Muscle of back (tissue), 11 donors: ENCODE results near the gene BATF3. TPM values are rescaled to one million over a fixed set of nuclear protein-coding genes. Genes with fewer than 3 reads are reported as not detected.
"Not testable (repeated sequence)": the region's sequence is repeated elsewhere in the genome, so short reads cannot be mapped to it uniquely, and the experiment has no call there.

Source experiments
- DNase-seq, 3 donors: peaks; one replicate each; pipeline versions ENCODE4 v3.0.0 to v3.0.0-alpha.2; 2013
- polyA plus RNA-seq, 10 donors: library from polyadenylated mRNA; unstranded; fragments of 120-200 nt; gene quantifications; one replicate each; pipeline ENCODE4 v1.2.1, GENCODE V29; 2013; ENCODE audit not compliant: insufficient read length in 10 of 10

Gene BATF3
- polyA plus RNA-seq, 10 donors = 0.94 to 2.7 (median 1.6) TPM

DNA sequence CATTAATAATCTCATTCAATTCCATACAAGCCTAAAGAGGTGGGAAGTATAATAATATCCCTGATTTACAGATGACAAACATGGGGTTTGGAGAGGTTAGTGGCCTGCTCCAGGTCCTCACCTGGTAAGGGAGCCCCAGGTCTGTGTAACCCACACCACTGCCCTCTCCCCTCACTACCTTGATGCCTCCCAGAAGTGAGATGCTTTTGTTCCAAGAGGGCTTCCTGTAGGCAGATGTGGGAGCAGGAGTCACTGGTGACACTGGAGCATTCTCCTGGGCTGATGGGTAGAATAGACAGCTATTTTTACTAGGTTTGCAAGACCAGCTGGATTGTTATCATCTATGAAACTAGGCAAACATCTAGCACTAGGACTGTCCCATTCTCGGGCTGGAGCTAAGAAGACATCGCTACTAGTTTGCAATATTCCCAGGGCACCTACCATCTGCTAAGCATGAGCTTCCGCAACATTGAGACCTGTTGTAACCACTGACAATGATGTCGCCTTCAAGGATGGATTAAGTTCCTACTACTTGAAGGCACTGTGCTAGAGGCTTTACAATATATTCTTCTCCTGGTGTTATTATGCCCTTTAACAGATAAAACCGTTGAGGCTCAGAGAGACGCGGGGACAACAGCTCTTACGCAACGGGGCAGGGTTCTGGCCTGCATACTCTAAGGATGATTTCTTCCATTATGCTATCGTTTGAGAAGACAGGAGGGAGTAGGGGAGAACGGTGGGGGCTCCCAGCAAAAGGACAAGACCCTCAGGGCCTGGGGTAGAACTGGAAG lies 35.0 kb downstream of the BATF3 start:
- no peak for DNase-seq

DNA sequence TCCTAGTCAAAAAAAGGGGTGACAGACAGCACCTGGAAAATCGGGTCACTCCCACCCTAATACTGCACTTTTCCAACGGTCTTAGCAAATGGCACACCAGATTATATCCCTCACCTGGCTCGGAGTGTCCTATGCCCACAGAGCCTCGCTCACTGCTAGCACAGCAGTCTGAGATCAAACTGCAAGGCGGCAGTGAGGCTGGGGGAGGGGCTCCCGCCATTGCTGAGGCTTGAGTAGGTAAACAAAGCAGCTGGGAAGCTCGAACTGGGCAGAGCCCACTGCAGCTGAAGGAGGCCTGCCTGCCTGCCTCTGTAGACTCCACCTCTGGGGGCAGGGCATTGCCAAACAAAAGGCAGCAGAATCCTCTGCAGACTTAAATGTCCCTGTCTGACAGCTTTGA lies 41.4 kb downstream of the BATF3 start:
- not testable (repeated sequence) for DNase-seq

DNA sequence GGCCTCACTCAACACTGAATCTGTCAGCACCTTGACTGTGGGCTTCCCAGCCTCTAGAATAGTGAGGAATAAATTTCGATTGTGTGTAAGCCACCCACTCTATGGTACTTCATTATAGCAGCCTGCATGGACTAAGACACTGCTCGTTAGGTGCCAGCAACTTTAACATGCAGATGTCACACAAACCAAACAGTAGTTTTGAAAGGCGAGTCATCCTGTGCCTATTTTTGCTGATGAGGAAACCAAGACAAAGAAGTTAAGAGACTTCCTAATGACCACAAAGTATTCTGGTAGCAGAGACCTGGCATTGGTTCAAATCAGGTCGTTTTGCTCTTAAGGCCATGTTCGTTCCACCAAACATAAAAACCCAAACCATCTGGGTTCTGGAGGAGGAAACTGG lies 42.9 kb downstream of the BATF3 start:
- DNase-seq = no peak

DNA sequence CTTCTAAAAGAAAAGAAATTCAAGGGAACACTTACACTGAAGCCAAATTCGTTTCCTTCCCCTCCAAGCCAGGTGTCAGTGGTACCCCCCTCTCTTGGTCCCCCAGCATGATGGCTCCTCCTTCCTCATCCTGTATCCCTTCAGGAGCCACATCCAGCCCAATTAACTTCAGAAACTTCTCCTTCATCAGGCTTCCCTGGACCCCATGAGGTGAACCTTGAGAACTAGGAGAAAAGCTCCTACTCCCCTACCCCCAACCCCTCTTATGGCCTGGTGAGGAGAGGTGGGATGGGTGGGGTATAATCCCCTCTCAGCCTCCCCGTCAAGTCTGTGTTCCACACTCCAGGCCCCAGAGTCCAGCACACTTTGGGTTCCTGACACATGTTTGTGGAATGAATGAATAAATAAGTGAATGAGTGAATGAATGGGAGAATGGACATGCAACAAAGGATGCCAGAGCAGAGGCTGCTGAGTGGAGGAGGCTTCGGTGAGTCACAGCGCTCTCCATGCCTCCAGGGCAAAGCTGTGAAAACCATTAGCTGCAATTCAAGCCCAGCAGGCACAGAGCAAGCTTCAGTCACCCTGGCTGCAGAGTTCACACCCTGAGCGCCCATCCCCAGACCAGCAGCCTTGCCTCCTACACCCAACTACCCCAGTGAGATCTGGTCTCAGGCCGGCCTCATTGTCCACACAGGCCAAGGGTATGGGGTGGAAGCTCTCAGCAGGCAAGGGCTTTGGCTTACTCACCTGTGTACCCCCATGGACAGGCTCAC lies 43.8 kb downstream of the BATF3 start:
- no peak for DNase-seq

DNA sequence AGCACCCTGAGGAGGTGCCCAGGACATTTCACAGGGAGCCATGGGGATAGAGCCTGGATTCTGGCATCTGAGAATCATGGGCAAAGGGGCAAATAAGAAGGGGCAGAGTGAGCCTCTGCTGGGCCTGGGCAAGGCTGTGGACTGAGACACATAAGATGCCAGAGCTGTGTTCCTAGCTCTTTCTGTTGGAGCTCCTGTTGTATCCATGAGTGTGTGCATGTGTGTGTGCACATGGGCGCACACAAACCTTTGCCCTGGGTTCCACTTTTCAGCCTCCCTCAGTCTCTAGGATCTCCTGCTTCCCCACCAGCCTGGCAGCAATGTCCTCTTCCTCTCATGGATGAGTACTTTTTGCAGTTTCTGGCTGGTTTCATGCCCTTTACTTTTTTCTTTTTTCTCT lies 47.0 kb downstream of the BATF3 start:
- DNase-seq = no peak

DNA sequence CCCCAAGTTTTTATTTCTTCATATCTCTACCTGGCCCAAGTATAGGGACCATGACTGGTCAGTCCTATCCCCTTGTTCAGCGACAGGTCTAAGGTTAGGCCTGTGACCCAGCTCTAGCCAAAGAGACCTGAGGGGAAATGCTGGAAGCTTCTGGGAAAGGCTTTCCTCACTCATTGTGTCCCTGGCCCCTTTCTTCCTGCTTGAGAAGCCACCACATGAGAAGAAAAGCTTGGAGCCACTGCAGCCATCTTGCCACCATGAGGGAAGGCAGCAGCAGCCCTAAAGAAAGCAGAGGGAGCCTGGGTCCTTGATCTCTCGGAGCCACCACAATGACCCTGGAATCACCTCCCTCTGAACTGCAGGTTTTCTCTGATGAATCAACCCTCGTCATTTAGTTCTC lies 47.7 kb downstream of the BATF3 start:
- DNase-seq = no peak

DNA sequence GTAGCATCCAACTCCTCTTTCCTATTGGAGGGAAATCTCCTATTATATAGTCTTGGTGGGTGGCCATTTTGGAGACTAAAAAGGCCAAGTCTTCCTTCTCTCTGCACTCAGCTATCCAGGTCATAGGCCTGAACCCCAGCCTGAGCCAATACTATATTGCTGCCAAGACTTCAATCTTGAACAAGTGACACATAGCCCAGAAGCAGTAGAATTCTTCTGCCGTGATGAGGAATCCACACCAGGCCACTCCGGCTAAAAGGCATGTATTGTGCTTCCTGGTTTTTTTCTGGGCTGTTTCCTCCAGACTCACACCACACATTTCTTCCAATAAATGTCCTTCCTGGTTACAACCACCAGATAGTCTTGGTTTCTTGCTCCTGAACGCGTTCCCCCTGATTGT lies 48.1 kb downstream of the BATF3 start:
- DNase-seq = peak in 1 of 3 donors; percentile 25

DNA sequence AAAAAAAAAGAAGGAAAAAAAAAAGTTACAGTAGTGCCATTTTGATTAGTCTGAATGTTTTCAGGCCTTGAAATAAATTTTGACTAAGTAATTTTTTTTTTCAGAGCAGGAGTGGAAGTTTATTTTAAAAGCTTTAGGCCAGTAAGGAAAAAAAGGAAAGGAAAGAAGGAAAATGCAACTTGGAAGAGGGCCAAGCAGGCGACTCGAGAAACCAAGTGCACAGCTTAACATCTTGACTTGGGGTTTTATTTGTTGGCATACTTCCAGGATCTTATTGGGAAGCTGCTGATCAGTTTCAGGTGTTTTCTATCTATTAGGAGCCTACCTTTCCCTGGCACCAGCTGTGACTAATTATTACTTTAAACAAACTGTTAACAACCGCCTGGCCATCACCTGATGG lies 49.4 kb downstream of the BATF3 start:
- peak in 1 of 3 donors; percentile 29 for DNase-seq

DNA sequence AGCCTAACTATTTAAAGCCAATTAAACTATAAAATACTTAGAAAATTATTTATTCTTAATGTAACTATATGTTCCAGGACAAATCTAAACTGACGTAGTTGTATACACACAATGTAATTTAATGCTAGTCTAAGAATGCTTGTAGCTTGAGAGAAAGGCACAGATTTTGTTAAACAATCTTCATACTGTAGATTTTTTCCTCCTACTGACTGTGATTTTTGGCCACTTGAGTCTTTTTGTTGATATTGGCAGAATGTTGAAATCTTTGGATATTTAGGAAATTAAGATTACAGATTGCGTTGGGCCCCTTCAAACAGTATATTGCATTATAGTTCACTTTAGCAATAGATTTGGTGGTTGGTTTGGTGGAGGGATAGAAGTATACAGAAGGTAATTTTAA lies 50.6 kb downstream of the BATF3 start:
- no peak for DNase-seq

DNA sequence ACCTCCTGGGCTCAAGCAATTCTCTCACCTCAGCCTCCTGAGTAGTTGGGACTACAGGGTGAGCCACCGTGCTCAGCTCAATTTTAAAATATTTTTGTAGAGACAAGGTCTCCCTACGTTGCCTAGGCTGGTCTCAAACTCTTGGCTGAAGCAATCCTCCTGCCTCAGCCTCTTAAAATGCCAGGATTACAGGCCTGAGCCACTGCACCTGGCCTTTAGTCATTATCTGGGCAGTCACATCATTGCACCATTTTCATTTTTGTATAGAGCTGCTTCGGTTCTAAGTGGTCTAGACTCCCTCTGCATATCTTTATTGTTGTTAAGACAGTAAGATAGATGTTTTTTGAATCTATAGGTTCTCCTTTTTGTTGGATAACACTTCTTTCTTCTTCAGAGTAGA lies 51.2 kb downstream of the BATF3 start:
- no peak for DNase-seq

DNA sequence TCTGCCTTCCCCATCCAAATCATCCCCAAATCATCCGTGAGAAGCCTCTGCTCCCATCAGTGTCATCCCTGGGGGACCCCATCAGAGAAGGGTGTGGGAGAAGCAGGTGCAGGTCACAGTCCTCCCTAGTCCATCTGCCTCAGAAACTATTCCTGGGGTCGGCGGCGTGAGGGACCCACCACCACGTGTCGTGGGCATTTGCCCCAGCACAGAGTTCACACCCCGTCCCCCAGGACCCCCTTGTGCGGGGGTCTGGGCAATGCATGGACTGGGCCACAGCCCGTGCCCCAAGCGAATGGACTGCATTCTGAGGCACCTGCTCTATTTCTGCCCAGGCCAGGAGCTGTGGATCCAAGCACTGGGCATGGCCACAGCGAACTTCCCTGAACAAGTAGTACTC lies 52.6 kb downstream of the BATF3 start:
- DNase-seq = no peak

DNA sequence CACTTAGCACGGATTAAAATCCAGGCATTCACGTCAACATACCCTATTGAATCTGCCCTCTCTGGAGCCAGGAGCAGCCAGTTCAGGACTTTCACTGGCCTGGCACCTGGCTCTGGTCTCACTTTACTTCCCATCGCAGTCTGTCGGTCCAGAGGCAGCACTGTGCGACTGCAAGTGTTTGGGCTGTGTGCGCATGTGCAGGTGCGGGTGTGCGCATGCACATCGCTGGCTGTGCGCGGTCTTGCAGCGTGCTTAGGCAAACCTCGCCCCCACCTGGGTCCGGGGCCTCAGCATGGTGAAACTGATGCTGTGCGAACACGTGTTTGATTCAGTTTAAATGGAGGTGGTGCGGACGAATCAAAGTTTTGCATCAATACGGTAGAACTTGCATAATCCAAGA lies 53.1 kb downstream of the BATF3 start:
- no peak for DNase-seq

DNA sequence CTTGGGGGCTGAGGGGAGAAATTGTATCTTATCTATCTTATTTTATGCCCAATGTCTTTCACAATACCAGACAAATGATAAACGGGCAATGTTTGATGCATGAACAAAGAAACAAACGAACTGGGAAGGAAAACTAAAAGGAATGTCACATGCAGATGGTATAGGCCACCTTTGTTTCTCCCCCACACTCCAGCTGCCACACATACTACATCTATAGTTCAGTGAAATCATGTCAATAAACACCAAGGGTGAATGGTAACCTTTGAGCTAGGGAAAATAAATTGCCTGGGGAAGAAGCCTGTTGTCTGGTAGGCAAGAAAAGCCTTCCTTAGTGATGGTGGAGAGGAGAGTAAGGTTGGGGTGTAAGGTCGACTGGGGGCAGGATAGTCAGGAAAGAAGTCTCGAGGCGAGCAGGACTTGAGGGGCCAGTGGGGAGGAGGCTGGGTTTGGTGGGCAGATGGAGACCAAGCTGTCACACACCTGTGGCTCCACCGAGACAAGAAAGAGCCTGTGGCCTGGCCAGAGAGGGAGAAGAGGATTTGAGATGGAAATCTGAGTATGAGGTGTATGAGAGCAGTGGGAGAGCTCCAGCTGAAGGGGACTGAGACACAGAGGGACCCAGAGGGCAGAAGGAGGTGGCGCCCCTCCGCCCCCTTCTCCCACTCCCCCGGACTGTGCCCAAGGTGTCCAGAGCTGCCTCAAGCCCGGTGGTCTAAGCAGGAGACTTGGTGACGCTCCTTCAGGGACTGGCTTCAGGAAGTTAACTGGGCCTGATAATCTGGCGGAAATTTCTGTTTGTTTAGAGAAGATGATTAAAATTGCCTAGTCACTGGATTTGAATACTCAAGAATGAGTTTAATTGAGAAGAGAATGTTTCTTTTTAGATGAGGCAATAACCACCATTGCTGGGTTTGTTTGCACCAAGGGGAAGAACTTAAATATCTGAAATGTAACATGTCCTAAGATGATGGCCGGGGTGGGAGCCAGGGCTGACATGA lies 53.8 kb downstream of the BATF3 start:
- DNase-seq = no peak

DNA sequence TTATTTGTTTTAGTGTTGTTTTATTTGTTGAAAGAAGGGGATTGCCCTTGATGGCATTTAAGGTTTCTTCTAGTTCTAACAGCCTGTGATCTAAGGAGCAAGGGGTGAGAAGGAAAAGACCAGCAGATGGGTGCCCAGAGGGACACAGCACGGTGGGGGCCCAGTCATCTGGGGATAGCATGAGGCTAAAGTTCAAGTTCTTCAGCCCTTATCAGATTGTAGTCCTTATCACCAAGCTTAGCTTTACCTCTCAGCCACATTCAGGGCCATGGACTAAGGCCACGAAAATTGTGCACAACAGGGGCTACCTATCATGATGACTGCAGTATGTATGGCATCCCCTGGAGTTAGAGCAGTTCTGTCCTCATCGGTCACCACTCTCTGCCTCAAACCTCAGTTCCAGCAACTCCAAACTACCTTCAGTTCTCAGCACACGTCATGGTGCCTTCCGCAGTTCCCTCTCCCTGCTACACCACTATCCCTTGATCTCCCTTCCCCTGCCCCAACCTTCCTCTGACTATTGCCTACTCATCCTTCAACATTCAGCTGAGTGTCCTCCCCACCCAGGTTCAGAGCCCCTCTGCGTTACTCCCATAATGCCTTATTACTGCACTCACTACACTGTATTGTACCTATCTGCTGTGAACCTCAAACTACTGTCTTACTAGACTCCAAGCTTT lies 54.6 kb downstream of the BATF3 start:
- DNase-seq = no peak

DNA sequence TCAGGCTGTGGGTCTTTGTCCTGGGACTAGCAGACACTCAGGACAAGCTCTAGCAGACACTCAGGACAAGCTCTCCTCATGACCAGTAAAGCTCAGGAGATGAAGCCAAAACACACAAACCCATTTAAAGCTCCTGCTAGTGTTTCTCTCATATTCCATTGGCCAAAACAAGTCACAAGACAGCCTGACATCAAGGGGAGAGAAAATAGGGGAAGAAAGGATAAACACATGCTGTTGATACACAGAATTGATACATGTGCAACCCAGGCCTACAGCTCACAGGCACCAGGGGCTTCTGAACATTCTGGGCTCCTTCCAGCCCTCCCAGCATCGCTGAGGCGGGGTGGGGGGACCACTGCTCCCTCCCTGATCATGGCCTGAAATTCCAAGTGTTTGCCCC lies 55.8 kb downstream of the BATF3 start:
- no peak for DNase-seq

DNA sequence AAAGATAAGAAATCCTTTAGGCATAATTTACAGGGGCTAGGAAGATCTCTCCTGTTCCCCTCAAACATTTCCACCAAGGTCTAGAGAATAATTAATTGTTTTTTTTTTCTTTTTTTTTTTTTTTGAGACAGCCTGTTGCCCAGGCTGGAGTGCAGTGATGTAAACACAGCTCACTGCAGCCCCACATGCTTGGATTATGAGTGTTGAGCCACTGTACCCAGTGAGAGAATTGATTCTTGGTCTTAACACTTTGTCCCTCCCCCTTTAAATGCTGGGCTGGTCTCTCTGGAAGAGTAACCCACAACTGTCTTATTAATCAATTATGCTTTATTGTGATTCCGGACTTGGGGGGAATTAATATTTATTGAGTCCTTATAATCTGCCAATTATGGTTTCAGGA lies 57.7 kb downstream of the BATF3 start:
- no peak for DNase-seq

DNA sequence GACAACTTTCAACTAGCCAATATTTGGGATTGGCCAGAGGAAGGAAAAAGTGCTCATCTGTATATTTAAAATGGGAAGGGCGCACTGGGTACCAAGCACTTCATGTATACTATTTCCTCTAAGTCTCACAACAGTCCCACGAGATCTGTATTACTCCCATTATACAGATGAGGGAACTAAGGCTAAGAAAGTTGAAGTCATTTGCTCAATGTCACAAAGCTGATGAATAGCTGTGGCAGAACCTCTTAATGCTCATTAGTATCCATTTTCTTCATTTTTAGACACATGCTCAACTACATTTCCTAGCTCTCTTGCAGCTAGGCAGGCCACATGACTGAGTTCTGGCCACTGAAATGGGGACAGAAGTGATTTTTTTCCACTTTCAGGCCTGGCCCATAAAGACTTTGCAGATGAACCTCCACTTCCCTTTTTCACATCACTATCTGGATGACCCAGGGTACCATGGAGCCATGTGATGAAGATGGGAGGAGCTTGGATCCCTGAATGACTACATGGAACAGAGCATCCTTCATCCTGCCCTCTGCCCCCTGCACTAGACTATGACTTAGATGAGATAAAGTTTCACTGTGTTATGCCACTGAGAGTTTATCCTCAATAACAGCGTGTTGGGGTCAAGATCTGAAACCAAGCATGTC lies 59.3 kb downstream of the BATF3 start:
- no peak for DNase-seq

DNA sequence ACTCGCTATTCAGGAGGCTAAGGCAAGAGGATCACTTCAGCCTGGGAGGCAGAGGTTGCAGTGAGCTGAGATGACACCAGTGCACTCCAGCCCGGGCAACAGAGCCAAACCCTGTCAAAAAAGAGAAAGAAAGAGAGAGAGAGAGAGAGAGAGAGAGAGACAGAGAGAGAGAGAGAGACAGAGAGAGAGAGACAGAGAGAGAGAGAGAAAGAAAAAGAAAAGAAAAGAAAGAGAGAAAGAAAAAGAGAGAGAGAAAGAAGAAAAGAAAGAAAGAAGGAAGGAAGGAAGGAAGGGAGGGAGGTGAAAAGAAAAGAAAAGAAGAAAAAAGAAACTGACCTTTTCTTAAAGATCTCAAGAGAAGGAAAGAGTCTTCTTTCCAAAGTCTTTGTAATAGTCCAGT lies 60.1 kb downstream of the BATF3 start:
- not testable (repeated sequence) for DNase-seq

DNA sequence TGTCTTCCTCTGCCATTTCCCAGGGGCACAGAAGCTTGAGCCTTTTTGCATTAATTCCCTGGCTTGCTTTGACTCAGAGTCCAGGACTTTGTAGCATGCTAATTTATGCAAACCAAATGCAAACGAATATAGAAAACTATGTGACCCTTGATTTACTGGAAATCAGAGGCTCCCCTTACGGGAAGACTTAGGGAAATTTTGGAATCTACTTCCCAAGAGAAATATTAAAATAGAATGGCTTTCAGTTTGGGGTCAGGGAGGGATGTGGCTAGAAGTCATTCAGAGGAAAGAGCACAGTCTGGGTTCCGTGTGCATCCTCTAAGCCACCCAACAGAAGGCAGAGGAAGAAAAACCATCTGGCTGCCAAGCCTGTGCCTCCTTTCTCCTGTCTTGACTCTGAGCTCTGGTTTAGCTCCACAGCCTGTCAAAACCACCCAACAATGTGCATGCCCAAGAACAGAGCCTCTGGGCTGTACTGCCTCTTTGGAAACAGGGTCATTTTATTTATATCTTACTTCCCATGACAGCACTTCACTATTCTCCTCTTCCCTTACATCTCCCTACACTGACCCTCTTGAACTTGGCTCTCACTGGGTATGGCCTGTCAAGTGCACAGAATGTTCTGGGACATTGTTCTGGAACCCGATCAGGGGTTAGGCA lies 61.0 kb downstream of the BATF3 start:
- DNase-seq = peak in 2 of 3 donors; percentile 54 to 67

DNA sequence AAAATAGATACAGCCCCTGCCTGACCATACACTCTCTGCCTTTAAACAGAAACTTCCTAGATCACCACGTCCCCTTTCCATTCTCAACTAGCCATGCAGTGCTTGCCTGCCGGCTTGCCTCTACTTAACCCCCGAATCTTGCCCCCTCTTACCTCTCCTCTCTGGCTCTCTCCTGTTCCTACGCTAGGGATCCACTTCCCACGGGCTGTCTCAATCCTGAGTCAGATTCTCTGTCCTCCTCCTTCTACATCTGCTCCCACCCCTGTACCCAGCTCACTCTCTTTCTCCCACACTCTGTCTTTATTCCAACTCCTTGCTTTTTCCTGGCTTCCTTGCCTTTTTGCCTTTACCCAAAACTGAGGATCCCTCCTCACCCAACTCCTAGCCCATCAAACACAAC lies 61.7 kb downstream of the BATF3 start:
- peak in 1 of 3 donors; percentile 28 for DNase-seq
